Measurements from ENCODE around the gene TEX29. TPM values are rescaled to one million over a fixed set of nuclear protein-coding genes. Genes with fewer than 3 reads are reported as not detected.

The TEX29 gene
- total RNA-seq, result not detected in 2 replicates

DNA sequence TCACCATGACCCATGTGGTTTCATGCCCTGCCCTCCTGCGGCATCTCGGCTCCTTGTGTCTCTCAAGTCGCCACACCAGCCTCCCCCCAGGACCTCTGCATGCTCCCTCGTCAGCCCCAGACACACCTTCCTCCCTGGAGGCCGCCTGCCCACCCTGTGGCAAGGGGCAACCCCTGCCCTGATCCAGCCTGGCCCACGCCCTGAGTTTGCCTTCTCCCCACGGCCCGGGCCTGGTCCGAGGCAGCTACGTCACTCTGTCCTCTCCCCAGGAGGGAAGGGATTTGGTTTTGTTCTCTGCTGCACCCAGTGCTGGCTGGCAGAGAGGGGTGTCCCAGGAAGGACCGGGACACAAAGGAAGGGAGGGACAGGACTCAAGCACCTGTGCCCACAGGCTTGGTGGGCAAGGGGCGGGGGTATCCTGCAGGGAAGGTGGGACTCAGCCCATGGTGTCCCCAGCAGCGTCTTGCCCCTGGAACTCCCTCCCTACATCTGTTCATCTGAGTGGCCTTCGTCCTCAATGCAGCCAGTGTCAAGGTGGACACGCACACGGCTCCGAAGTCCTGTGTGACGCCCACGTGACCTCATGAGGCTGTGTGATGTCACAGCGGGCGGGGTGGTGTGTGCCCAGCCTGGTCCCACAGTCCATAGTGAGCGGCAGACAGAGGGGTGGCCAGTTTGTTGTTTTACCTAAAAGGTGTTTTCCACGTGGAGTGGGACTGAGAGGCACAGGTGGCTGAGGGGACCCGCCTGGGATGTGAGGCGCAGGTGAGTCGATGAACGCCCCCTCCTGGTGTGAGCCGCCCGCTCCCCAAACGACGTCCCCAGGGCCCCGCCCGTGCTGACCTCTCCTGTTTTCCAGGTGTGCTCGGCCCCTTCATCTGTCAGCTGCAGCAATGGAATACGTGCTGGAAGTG, at the start of gene TEX29:
TSS of gene TEX29 (plus strand) at position 645 of the 914 bp plus-strand sequence. CDS start at position 894, 249 bp downstream.

Other genes with a start within 250 kb of the TEX29 start
- gene ARHGEF7, start 205.3 kb upstream of the TEX29 start, total RNA-seq, result 45.4 and 49.7 TPM in 2 replicates